Sigmoid colon (tissue), 7 donors: Measurements from ENCODE around the gene SLC47A2. TPM values are rescaled to one million over a fixed set of nuclear protein-coding genes. Genes with fewer than 3 reads are reported as not detected.

ENCODE experiments used
- DNase-seq: peaks from one replicate; pipeline ENCODE4 v3.0.0-alpha.2; 2019
- H3K27ac ChIP-seq, 4 donors: fragments of 200-600 bp; sonication (generic); one replicate each; pipeline ENCODE4 v1.5.1; 2016 to 2019; ENCODE audit warnings: mild to moderate bottlenecking in 1 of 4
- H3K27me3 ChIP-seq, 3 donors: fragments of 200-600 bp; sonication (generic); one replicate each; pipeline ENCODE4 v1.5.1; 2019; ENCODE audit warnings: mild to moderate bottlenecking in 1 of 3
- H3K36me3 ChIP-seq, 4 donors: fragments of 200-600 bp; sonication (generic); one replicate each; pipeline ENCODE4 v1.5.1; 2016 to 2019
- H3K4me1 ChIP-seq, 4 donors: fragments of 200-600 bp; sonication (generic); one replicate each; pipeline ENCODE4 v1.5.1; 2017 to 2019
- H3K4me3 ChIP-seq, 4 donors: fragments of 200-600 bp; sonication (generic); one replicate each; pipeline ENCODE4 v1.5.1; 2017 to 2019; ENCODE audit warnings: mild to moderate bottlenecking in 2 of 4, moderate library complexity in 1 of 4
- H3K9me3 ChIP-seq, 4 donors: fragments of 200-600 bp in 3 of 4; sonication (generic) in 3 of 4; one replicate each; pipeline versions ENCODE4 v1.5.1 to v1.6.1; 2013 to 2019
- CTCF ChIP-seq, 4 experiments: fragments of 450-650 bp in 3 of 4; fragments of 200-600 bp in 1 of 4; IDR thresholded peaks; one replicate each; pipeline ENCODE4 v1.5.1; 2016 to 2019; ENCODE audit warnings: antibody characterized with exemption in 4 of 4, mild to moderate bottlenecking in 3 of 4, moderate library complexity in 2 of 4
- EP300 ChIP-seq, 4 donors: sonication (generic); formaldehyde crosslinking; IDR thresholded peaks; one replicate each; pipeline ENCODE4 v1.6.1; 2017; ENCODE audit warnings: antibody characterized with exemption in 4 of 4
- POLR2A ChIP-seq, 2 donors: fragments of 450-650 bp; IDR thresholded peaks; one replicate each; pipeline ENCODE4 v1.6.1; 2016; ENCODE audit warnings: antibody characterized with exemption in 2 of 2, mild to moderate bottlenecking in 2 of 2, moderate library complexity in 2 of 2
- POLR2AphosphoS5 ChIP-seq, 4 donors: sonication (generic); formaldehyde crosslinking; IDR thresholded peaks; one replicate each; pipeline ENCODE4 v1.6.1; 2017; ENCODE audit warnings: antibody characterized with exemption in 4 of 4
- WGBS, 2 donors: extraction: QIAGEN DNeasy Blood & Tissue Kit; methylation state at CpG; one replicate each; pipeline ENCODE4 v1.1.7; 2013; 5-methylcytosine and 5-hydroxymethylcytosine counted together
- intact Hi-C: fragments of 100-400 bp; cut with DNase I; formaldehyde crosslinking; loops from one replicate; pipeline ENCODE4 v1.15.1; 2023
- polyA plus RNA-seq, 3 donors: library from polyadenylated mRNA; stranded (reverse); fragments of 200-250 nt; gene quantifications; one replicate each; pipeline ENCODE4 v1.2.3, GENCODE V29; 2013
- total RNA-seq, 4 donors: library from RNA; depleted of rRNA; stranded (reverse); fragments of >200 nt; gene quantifications; one replicate each; pipeline ENCODE4 v1.1.0, GENCODE V29; 2016
- donor health status: healthy with polysubstance abuse.
- donor health status: Bipolar disorder and iron deficiency.
- donor health status: healthy.

The SLC47A2 gene
- total and polyA plus RNA-seq, 7 donors, result 0.35 to 0.60 (median 0.46) TPM; not detected in 4

- H3K4me3 ChIP-seq, result no peak overlapping the region
- no peaks in the 10 kb centered on the region for H3K4me1 ChIP-seq
- no peak for TF ChIP-seq EP300 (IDR thresholded peaks at IDR 0.05)
- TF ChIP-seq CTCF (IDR thresholded peaks at IDR 0.05), result no peak
- TF ChIP-seq POLR2A (IDR thresholded peaks at IDR 0.05), result no peak
- no peak for TF ChIP-seq POLR2AphosphoS5 (IDR thresholded peaks at IDR 0.05)
- H3K9me3 ChIP-seq, result no peaks in the 10 kb centered on the region
- intact Hi-C loops, result no loop called here
- H3K27me3 ChIP-seq, result no peaks in the 10 kb centered on the region
- no peak overlapping the region for H3K27ac ChIP-seq
- DNase-seq, result no peak
- WGBS, 2 donors, result 85 to 90% methylated on average over 12 of the region's 12 CpGs
- no peaks in the 10 kb centered on the region for H3K36me3 ChIP-seq
Measured at GRCh38 chr17:19718041-19718612, 1.7 kb upstream of the SLC47A2 start.

GRCh38 chr17:19717411-19717908 is 1.1 kb upstream of the SLC47A2 start:
- no peaks in the 10 kb centered on the region for H3K9me3 ChIP-seq
- 75 to 89% methylated on average over 10 of the region's 10 CpGs for WGBS, 2 donors
- no peak for DNase-seq
- no peaks in the 10 kb centered on the region for H3K27me3 ChIP-seq
- no peak overlapping the region for H3K4me3 ChIP-seq
- TF ChIP-seq POLR2A (IDR thresholded peaks at IDR 0.05) (no peak), CTCF (IDR thresholded peaks at IDR 0.05) (no peak), POLR2AphosphoS5 (IDR thresholded peaks at IDR 0.05) (no peak), EP300 (IDR thresholded peaks at IDR 0.05) (no peak)
- H3K4me1 ChIP-seq, result no peaks in the 10 kb centered on the region
- intact Hi-C loops, result no loop called here
- H3K36me3 ChIP-seq, result no peaks in the 10 kb centered on the region
- no peak overlapping the region for H3K27ac ChIP-seq

- WGBS, 2 donors, result 96 to 97% methylated on average over 7 of the region's 7 CpGs
- intact Hi-C loops, result no loop called here
- no peaks in the 10 kb centered on the region for H3K4me1 ChIP-seq
- no peaks in the 10 kb centered on the region for H3K36me3 ChIP-seq
- H3K27me3 ChIP-seq, result no peaks in the 10 kb centered on the region
- H3K9me3 ChIP-seq, result no peaks in the 10 kb centered on the region
- no peak for TF ChIP-seq EP300 (IDR thresholded peaks at IDR 0.05)
- TF ChIP-seq POLR2A (IDR thresholded peaks at IDR 0.05), result no peak
- no peak for TF ChIP-seq POLR2AphosphoS5 (IDR thresholded peaks at IDR 0.05)
- TF ChIP-seq CTCF (IDR thresholded peaks at IDR 0.05), result no peak
- H3K27ac ChIP-seq, result no peak overlapping the region
- peak; percentile 56 for DNase-seq
- H3K4me3 ChIP-seq, result no peak overlapping the region
Measured at GRCh38 chr17:19717031-19717360, 612 bp upstream of the SLC47A2 start.

GRCh38 chr17:19714542-19715411 is 1.6 kb downstream of the SLC47A2 start:
- H3K27ac ChIP-seq, result no peak overlapping the region
- no peaks in the 10 kb centered on the region for H3K9me3 ChIP-seq
- H3K36me3 ChIP-seq, result no peaks in the 10 kb centered on the region
- no peak for TF ChIP-seq EP300 (IDR thresholded peaks at IDR 0.05)
- no peak for TF ChIP-seq CTCF (IDR thresholded peaks at IDR 0.05)
- no peak for TF ChIP-seq POLR2A (IDR thresholded peaks at IDR 0.05)
- TF ChIP-seq POLR2AphosphoS5 (IDR thresholded peaks at IDR 0.05), result no peak
- intact Hi-C loops, result no loop called here
- no peaks in the 10 kb centered on the region for H3K4me1 ChIP-seq
- WGBS, 2 donors, result 74 to 91% methylated on average over 27 of the region's 27 CpGs
- H3K4me3 ChIP-seq, result no peak overlapping the region
- peak; percentile 64 for DNase-seq
- H3K27me3 ChIP-seq, result no peaks in the 10 kb centered on the region
